ENCODE measurements around the gene IFRD1.
"Not testable (repeated sequence)": the region's sequence is repeated elsewhere in the genome, so short reads cannot be mapped to it uniquely, and the experiment has no call there.

IFRD1 gene

DNA sequence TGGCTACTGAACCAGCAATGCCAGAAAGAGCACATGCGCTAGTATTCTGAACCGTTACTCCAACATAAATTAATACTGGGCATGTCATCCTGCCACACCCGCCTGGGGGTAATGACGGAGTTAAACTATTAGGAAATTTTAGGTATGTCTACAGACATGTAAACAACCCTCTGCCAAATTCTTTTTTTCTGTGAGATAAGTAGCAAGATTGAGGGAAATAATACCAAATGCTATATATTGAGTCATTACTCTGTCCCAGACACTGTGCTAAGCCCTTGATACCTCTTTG is 37.9 kb downstream of the IFRD1 start:
- no peak for DNase-seq

DNA sequence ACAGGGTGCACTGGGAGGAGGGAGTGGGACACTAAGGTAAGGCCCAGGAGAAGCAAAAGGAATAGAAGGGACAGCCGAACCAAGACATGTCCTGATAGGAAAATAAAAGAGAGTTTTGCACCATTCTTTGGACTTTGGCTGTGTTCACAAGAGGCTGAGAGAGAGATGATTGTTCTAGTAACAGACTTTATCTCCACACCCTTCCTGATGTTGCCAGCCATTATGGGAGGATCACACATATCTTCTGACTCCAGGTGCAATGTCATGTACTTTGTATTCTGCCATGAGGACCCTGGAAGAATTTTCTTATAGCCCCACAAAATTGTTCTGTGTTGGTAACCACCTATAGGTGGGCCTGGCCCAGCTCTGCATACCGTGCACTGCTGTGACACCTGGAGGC is 41.9 kb downstream of the IFRD1 start:
- DNase-seq: no peak

GRCh38 chr7:112494656-112495055 is 44.4 kb downstream of the IFRD1 start:
- no peak for DNase-seq

- DNase-seq: no peak
Measured at GRCh38 chr7:112495156-112495788, 45.0 kb downstream of the IFRD1 start.

- peak; percentile 15 for DNase-seq
Measured at GRCh38 chr7:112495810-112496462, 45.7 kb downstream of the IFRD1 start.

- no peak for DNase-seq
Measured at GRCh38 chr7:112497481-112497880, 47.2 kb downstream of the IFRD1 start.

- no peak for DNase-seq
Measured at GRCh38 chr7:112500619-112501018, 50.4 kb downstream of the IFRD1 start.

DNA sequence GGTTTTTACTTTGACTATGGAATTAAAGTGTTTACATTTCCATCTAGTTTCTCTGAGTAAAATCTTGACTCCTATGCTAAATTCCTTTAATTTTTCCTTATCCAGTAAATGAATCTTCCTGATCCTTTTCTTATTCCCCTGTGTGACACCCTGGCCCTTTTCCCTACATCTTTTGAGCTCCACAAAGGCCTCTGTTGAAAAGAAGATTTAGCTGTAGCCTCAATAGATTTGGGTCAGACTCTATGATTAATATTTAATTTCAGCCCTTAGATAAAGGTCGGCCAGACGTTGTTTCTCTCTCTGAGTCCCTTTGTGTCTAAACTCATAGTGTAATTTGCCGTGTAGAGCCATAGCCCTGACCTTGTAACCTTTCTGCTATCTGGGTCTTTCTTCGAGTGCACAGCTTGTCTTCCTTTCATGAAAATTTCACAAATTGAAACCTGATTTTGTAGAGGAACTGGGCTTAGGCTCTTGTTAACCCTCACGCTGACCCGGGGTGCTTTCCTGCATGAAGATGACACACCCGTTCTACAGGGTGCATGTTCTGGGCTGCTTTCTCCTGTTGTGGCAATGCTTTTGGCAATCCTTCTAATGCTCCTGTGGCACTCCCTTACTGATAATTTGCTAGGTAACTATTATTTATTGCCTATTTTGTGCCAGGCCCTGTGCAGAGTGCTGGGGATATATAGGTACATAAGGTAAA is 51.7 kb downstream of the IFRD1 start:
- DNase-seq: no peak

GRCh38 chr7:112502700-112503099 is 52.4 kb downstream of the IFRD1 start:
- no peak for DNase-seq

- no peak for DNase-seq
Measured at GRCh38 chr7:112503361-112503972, 53.2 kb downstream of the IFRD1 start.

GRCh38 chr7:112504093-112504695 is 53.9 kb downstream of the IFRD1 start:
- no peak for DNase-seq

- DNase-seq: no peak
Measured at GRCh38 chr7:112505495-112505894, 55.2 kb downstream of the IFRD1 start.

DNA sequence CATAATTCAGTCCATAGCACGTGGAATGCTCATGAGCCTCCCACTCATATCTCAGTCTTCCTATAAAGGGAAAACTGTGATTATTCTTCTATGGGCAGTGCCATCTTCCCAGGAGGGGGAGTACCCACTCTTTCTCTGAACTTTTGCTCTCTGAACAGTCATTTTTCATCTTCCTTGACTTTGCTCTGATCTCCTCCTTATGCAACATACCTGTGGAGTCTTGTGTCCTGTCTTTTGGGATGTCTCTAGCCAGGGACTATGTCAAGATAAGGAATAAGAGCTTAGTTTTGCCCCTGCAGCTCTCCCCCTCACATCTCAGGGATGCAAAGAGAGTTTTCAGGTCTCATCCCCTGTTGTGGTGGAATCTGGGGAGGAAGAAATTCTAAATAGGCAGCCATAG is 58.1 kb downstream of the IFRD1 start:
- DNase-seq: no peak

- no peak for DNase-seq
Measured at GRCh38 chr7:112509402-112509801, 59.1 kb downstream of the IFRD1 start.

- DNase-seq: no peak
Measured at GRCh38 chr7:112510001-112510742, 59.9 kb downstream of the IFRD1 start.

DNA sequence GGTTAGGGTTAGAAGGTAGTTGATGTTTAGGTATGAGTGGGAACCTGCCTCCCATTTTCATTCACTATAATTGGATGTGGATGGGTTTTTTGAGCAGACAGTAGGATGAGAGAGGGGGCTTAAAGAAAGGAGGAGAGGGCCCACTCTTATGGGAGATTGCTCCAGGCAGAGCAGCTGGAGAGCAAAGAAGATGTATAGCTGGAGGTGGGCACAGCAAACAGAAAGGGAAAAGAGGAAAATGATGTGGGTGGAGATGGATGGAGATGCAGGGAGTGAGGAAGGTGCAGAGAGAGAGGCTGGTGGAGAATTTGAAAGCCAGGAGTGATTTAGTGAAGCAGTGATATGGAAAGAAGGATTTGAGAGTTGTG is 60.5 kb downstream of the IFRD1 start:
- DNase-seq: no peak

GRCh38 chr7:112511451-112512202 is 61.4 kb downstream of the IFRD1 start:
- DNase-seq: no peak

GRCh38 chr7:112512451-112513210 is 62.4 kb downstream of the IFRD1 start:
- DNase-seq: no peak

DNA sequence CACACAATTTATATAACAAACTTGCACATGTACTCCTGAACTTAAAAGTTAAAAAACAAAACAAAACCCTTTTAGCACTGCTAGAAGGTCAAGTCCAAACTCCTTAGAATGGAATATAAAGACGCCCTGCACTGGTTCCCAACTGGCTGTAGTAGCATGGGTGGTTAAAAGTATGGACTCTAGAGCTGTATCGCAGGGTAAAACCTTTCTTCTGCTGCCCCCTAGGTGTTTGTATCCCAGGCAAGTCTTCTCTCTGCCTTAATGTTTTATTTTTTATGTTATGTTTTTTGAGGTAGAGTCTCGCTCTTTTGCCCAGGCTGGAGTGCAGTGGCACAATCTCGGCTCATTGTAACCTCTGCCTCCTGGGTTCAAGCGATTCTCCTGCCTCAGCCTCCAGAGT is 65.7 kb downstream of the IFRD1 start:
- no peak for DNase-seq

DNA sequence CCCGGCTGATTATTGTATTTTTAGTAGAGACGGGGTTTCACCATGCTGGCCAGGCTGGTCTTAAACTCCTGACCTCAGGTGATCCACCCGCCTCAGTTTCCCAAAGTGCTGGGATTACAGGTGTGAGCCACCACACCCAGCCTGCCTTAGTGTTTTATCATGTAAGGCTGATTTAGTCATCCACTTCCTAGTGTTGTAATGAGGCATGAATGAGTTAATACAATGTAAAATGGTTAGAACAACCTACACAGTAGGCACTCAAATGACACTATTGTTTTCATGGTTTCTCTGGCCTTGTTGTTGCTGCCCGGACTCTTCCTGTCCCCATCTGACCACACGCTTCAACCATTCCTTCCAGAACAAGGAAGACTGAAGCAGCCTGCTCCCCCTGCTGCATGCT is 66.2 kb downstream of the IFRD1 start:
- DNase-seq: not testable (repeated sequence)

- DNase-seq: no peak
Measured at GRCh38 chr7:112517487-112517886, 67.2 kb downstream of the IFRD1 start.

All from stimulated activated CD4-positive, alpha-beta T cell treated with anti-CD3 and anti-CD28 coated beads, Interleukin-4, amount 100 ng/mL, for 1 hour (primary cell).